Choroid plexus epithelial cell (primary cell): Measurements from ENCODE around the gene SGCA.

Experiments
- DNase-seq: peaks from one replicate; pipeline ENCODE4 v3.0.0-alpha.2; 2010; ENCODE audit warnings: low read depth
- H3K4me3 ChIP-seq: 2 replicates; pipeline ENCODE4 v1.5.1; 2011; ENCODE audit warnings: low read depth, mild to moderate bottlenecking, control low read depth, low read length, moderate library complexity
- TF ChIP-seq, protein P1 (sequence below): conservative IDR thresholded peaks from 2 replicates; pipeline ENCODE4 v1.5.1; 2011; ENCODE audit warnings: low read depth, mild to moderate bottlenecking, control low read depth, inconsistent platforms, low read length, moderate library complexity

The SGCA gene

DNA sequence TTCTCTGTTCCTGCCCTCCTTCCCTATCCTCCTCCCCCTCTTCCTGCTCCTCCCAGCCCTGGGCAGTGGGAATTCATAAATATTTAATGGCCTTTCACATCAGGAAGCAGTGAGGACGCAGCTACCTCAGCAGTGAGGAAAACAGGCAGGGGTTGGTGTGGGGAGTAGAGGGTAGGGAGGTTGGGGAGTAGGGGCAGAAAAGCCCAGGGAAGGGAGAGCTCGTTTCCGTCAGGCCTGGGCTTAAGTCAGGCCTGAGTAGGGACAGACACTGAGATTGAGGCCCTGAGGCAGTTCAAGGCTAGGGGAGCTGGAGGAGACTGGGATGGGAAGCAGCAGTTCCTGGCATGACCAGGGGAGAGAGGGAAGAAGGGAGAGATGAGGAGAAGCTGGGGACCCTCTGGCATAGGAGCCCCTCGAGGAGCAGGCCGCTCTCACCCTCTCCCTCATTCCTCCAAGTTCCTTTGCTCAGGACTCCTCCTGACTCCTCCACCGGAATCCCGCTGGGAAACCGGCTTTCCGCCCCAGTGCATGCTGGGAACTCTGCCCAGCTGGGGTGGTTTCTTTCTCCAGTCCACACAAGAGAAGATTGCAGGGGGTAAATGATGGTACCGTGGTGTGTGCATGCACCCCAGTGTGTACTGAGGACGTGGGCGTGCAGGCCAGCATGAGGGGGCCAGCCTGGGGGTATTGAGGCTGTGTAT lies 42.0 kb upstream of the SGCA start:
- DNase-seq: peak; percentile 53
- no peak overlapping the region for H3K4me3 ChIP-seq
- TF ChIP-seq, protein P1, sequence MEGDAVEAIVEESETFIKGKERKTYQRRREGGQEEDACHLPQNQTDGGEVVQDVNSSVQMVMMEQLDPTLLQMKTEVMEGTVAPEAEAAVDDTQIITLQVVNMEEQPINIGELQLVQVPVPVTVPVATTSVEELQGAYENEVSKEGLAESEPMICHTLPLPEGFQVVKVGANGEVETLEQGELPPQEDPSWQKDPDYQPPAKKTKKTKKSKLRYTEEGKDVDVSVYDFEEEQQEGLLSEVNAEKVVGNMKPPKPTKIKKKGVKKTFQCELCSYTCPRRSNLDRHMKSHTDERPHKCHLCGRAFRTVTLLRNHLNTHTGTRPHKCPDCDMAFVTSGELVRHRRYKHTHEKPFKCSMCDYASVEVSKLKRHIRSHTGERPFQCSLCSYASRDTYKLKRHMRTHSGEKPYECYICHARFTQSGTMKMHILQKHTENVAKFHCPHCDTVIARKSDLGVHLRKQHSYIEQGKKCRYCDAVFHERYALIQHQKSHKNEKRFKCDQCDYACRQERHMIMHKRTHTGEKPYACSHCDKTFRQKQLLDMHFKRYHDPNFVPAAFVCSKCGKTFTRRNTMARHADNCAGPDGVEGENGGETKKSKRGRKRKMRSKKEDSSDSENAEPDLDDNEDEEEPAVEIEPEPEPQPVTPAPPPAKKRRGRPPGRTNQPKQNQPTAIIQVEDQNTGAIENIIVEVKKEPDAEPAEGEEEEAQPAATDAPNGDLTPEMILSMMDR: no peak

DNA sequence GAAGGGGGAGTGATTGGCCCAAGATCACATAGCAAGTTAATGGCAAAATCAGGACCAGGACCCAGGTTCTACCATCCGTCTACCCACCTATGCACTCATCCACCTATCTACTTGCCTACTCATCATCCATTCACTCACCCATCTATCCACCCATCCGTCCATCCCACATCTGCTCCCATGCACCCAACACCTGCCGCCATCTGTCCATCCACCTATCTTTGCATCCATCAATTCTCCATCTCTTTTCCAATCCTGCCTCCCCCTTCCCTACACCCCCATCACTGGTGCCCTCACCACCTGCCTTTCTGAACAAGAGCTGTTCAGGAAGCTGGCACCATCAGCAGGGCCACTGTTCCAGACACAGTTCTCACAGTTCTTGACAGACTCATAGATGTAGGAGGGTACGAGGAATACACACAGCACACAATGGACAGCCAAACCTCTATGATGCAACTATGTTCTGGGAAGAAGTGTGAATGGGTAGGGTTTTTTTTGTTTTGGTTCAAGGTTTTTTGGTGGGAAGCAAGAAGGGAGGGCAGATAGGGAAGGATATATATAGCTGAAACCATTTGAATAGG lies 40.3 kb upstream of the SGCA start:
- no peak overlapping the region for H3K4me3 ChIP-seq
- TF ChIP-seq, protein P1: no peak
- no peak for DNase-seq

DNA sequence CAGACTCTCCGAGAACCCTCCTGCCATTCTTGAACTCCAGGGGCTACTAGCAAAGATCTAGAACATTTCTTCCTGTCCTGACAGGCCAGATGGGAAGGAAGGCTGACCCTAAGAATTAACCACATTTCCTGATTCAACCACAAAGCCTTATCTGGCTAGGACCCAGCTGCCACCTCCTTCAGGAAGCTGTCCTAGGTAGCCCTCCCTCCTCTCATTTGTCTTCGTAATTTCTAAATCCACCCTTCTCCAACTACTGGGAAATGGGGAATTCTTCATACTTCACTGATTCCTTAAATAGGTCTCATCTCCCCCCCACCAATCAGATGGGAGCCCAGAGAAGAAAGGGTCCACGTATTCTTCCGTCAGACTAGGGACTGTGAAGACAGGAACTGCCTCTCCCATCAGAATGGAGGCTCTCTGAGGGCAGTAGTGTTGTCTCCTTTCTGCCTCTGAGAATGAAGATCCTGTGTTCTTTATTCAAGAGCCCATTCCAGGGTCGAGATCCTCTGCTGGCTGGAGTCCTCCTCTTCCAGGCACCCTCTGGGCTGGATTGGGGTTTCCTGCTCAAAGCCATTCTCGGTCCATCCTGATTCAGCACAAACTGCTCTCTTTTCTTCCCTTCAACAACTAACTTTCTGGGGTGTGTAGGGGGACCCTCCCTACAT lies 38.0 kb upstream of the SGCA start:
- no peak for DNase-seq
- H3K4me3 ChIP-seq: no peak overlapping the region
- TF ChIP-seq, protein P1: no peak

DNA sequence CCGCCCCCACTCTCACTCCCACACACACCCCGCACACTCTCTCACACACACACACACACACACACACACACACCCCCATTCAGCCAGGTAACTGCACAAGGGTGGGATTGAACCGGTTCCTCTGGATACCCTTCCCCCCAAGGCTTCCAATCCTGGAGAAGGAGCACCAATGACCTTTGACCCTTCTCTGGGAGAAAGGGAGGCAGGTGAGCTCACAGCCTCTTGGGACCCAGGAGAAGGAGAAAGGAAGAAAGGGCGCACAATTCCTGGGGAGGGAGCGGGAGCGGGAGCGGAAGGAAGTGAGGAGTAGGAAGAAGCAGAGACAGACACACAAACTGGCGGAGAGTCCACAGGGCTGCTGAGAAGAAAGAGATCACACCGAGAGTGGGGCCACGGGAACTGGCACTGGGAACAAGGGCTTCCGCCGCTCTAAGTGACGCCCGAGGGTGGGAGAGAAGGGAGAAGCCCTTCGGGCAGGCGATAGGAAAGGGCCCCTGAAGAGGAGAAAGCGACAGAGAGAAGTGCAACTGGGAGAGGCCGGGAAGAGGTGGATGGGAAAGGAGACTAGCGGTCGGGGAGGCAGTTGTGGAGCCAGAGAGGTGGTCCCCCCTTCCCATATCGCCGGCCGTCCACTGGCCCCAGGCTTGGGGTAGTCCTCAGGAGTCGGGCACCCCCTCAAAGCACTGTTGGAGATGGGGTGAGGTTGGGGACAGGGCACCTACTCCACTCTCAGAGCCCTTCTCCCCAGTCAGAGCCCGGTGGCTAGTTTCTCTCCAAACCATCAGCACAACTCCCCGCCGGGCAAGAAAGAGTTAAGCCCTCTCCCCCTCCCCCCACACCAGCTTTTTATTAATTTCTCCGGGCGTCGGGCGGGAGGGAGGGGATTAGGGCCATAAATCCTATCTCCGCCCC lies 37.1 kb upstream of the SGCA start:
- no peak for DNase-seq
- peak overlapping the region; percentile 57 for H3K4me3 ChIP-seq
- TF ChIP-seq, protein P1: no peak

DNA sequence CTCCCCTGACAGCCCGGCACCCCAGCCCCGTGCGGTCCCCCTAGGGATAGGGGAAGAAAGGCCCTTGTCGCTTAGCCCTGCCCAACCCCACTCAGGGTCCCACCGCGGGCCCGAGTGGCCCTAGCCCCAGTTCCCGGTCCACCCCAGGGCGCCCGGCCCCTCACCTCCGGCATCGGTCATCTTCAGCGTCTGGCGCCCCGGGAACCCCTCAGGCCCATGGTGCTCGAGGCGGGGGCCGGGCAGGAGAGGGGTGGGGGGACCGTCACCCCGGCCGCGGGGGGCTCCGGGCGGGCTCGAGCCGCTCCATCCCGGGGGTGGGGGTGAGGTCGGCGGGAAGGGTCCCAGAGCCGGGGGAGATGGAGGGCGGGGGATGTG lies 36.5 kb upstream of the SGCA start:
- DNase-seq: no peak
- TF ChIP-seq, protein P1: no peak
- peak overlapping the region; percentile 57 for H3K4me3 ChIP-seq

DNA sequence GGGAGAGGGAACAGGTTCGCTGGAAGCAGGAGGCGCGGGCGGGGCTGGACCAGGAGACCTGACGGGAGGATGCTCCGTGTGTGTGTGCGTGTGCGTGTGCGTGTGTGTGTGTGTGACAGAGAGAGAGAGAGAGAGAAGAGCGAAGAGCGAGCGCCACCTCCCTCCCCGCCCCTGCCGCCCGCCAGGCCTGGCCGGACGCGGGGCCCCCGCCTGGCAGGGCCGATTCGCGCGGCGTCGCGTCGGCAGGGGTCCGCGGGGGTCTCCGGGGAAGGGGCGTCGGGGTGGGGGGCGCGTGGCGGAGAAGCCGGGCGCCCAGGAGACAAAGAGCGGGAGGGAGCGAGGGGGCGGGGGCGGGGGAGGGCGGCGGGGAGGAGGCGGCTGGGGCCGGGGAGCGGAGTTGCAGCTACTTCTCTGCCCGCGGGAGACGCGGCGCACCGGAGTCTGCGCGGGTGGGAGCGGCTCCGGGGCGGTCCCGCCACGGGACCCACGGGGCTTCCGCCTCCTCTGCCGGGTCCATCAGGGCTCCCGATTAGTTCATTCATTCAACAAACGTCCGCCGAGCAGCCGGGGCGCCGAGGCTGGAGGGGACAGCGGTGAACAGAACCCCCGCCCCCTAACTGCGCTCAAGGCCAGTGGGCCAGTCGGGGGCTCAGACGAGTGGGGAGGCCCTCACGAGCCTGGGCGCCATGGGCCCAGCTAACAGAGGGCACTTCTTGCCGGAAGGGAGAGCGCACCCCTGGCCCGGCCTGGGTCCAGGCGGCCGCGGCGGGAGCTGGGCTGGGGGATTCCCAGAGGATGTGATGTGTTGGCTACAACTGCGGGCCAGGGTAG lies 35.9 kb upstream of the SGCA start, which contains the start of gene SAMD14:
TSS of gene SAMD14 (minus strand) at position 433 of the 831 bp plus-strand sequence. CDS start 5,201 bp downstream, outside the sequence.
- DNase-seq: peak; percentile 66
- TF ChIP-seq, protein P1: no peak
- H3K4me3 ChIP-seq: peak within 1 kb of the TSS; percentile 57
